IPS-20b (cell line): ENCODE results near the gene AUNIP.

ENCODE experiments used
- H3K27ac ChIP-seq: one replicate; pipeline ENCODE4 v1.5.1; 2013; ENCODE audit warnings: low read length
- H3K27me3 ChIP-seq: 2 replicates; pipeline ENCODE4 v1.6.1; 2013; ENCODE audit warnings: mild to moderate bottlenecking, low read length, inconsistent platforms; ENCODE audit not compliant: insufficient read depth
- H3K36me3 ChIP-seq: 2 replicates; pipeline ENCODE4 v1.6.1; 2013; ENCODE audit warnings: low read depth, mild to moderate bottlenecking, inconsistent platforms, low read length, moderate library complexity; ENCODE audit not compliant: insufficient read depth
- H3K4me1 ChIP-seq: 2 replicates; pipeline ENCODE4 v1.6.1; 2013; ENCODE audit warnings: mild to moderate bottlenecking, control low read depth, inconsistent platforms, low read length, moderate library complexity; ENCODE audit not compliant: insufficient read depth
- H3K4me3 ChIP-seq: 2 replicates; pipeline ENCODE4 v1.5.1; 2013; ENCODE audit warnings: mild to moderate bottlenecking, low read length, inconsistent platforms
- H3K9ac ChIP-seq: 2 replicates; pipeline ENCODE4 v1.6.1; 2013; ENCODE audit warnings: low read depth, mild to moderate bottlenecking, inconsistent platforms, low read length, moderate library complexity
- H3K9me3 ChIP-seq: 2 replicates; pipeline ENCODE4 v1.6.1; 2013; ENCODE audit warnings: mild to moderate bottlenecking, low read depth, low read length, inconsistent platforms; ENCODE audit not compliant: insufficient read depth

AUNIP gene, protein sequence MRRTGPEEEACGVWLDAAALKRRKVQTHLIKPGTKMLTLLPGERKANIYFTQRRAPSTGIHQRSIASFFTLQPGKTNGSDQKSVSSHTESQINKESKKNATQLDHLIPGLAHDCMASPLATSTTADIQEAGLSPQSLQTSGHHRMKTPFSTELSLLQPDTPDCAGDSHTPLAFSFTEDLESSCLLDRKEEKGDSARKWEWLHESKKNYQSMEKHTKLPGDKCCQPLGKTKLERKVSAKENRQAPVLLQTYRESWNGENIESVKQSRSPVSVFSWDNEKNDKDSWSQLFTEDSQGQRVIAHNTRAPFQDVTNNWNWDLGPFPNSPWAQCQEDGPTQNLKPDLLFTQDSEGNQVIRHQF

GRCh38 chr1:25858906-25859789, at the start of gene AUNIP:
AUNIP (minus strand) TSS chr1:25859457; CDS start chr1:25859357, 100 bp downstream.
- no peaks in the 10 kb centered on the region for H3K27me3 ChIP-seq
- no peaks in the 10 kb centered on the region for H3K36me3 ChIP-seq
- peak within 1 kb of the TSS; percentile 91 for H3K4me3 ChIP-seq
- no peaks in the 10 kb centered on the region for H3K4me1 ChIP-seq
- H3K9me3 ChIP-seq = no peaks in the 10 kb centered on the region
- peak within 1 kb of the TSS; percentile 31 for H3K27ac ChIP-seq
- peak within 1 kb of the TSS; percentile 95 for H3K9ac ChIP-seq

GRCh38 chr1:25909040-25909439, 49.8 kb upstream of the AUNIP start:
- H3K27me3 ChIP-seq = no peaks in the 10 kb centered on the region
- no peaks in the 10 kb centered on the region for H3K9me3 ChIP-seq
- peaks cover 17% of the 10 kb centered on the region; the same call in 1 of the 2 replicates for H3K4me1 ChIP-seq
- no peak overlapping the region for H3K27ac ChIP-seq
- H3K36me3 ChIP-seq = peaks cover 6% of the 10 kb centered on the region; the same call in 1 of the 2 replicates
- no peak overlapping the region for H3K4me3 ChIP-seq
- H3K9ac ChIP-seq = no peak overlapping the region

GRCh38 chr1:25908161-25908560, 48.9 kb upstream of the AUNIP start:
- Histone ChIP-seq H3K27ac (no peak overlapping the region), H3K27me3 (no peaks in the 10 kb centered on the region), H3K9ac (no peak overlapping the region)

GRCh38 chr1:25907601-25908000, 48.3 kb upstream of the AUNIP start:
- H3K27ac ChIP-seq = no peak overlapping the region
- H3K9me3 ChIP-seq = no peaks in the 10 kb centered on the region
- no peak overlapping the region for H3K4me3 ChIP-seq
- peaks cover 23% of the 10 kb centered on the region; the same call in 1 of the 2 replicates for H3K4me1 ChIP-seq
- peaks cover 20% of the 10 kb centered on the region for H3K36me3 ChIP-seq
- no peaks in the 10 kb centered on the region for H3K27me3 ChIP-seq
- peak overlapping the region; percentile 83; the same call in 1 of the 2 replicates for H3K9ac ChIP-seq

More at GRCh38 chr1:25908161-25908560, 48.9 kb upstream of the AUNIP start:
- Histone ChIP-seq H3K36me3 (peaks cover 15% of the 10 kb centered on the region), H3K9me3 (no peaks in the 10 kb centered on the region), H3K4me3 (no peak overlapping the region), H3K4me1 (peaks cover 23% of the 10 kb centered on the region; the same call in 1 of the 2 replicates)

GRCh38 chr1:25906644-25907300, 47.5 kb upstream of the AUNIP start:
- Histone ChIP-seq H3K27ac (peak overlapping the region; percentile 79), H3K9ac (peak overlapping the region; percentile 83; the same call in 1 of the 2 replicates), H3K27me3 (no peaks in the 10 kb centered on the region), H3K9me3 (no peaks in the 10 kb centered on the region), H3K4me1 (peaks cover 23% of the 10 kb centered on the region; the same call in 1 of the 2 replicates), H3K36me3 (peaks cover 29% of the 10 kb centered on the region), H3K4me3 (peak overlapping the region; percentile 84)

GRCh38 chr1:25905680-25906643, 46.7 kb upstream of the AUNIP start, which contains the start of gene STMN1:
STMN1 (minus strand) TSS chr1:25906419; CDS start chr1:25904676, 1,743 bp downstream.
- Histone ChIP-seq H3K9ac (peak within 1 kb of the TSS; percentile 84), H3K27me3 (no peaks in the 10 kb centered on the region), H3K4me3 (peak within 1 kb of the TSS; percentile 84), H3K4me1 (peaks cover 23% of the 10 kb centered on the region; the same call in 1 of the 2 replicates), H3K27ac (peak within 1 kb of the TSS; percentile 86), H3K9me3 (no peaks in the 10 kb centered on the region), H3K36me3 (peaks cover 37% of the 10 kb centered on the region)

- Histone ChIP-seq H3K4me3 (peak overlapping the region; percentile 84), H3K4me1 (peaks cover 23% of the 10 kb centered on the region; the same call in 1 of the 2 replicates), H3K9me3 (no peaks in the 10 kb centered on the region), H3K36me3 (peaks cover 45% of the 10 kb centered on the region), H3K27ac (peak overlapping the region; percentile 86), H3K9ac (peak overlapping the region; percentile 84), H3K27me3 (no peaks in the 10 kb centered on the region)
These were observed 45.9 kb upstream of the AUNIP start for GRCh38 chr1:25904943-25905679.

- Histone ChIP-seq H3K27me3 (no peaks in the 10 kb centered on the region), H3K4me3 (peak overlapping the region; percentile 84), H3K36me3 (peaks cover 57% of the 10 kb centered on the region), H3K9me3 (no peaks in the 10 kb centered on the region), H3K9ac (peak overlapping the region; percentile 84; the same call in 1 of the 2 replicates), H3K4me1 (peaks cover 23% of the 10 kb centered on the region; the same call in 1 of the 2 replicates), H3K27ac (no peak overlapping the region)
These were observed 44.7 kb upstream of the AUNIP start for GRCh38 chr1:25903986-25904385.

DNA sequence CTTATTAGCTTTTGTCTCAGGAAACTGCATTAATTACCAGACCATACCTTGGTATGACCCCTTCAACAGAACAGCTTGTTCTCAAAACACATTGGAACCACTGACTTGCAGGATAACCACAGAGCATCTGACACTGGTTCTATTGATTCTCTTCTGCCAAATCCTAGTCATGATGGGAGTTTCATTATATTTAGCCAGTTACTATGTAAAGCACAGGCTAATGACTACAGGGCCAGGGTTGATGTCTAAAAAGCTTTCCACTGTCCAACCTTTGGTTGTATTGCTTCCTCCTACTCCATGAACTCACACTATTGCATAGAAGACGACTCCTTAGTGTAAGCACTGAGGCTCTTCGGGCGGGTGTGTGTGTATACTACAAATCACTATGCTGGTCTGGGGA, 43.2 kb upstream of the AUNIP start:
- Histone ChIP-seq H3K4me1 (peaks cover 20% of the 10 kb centered on the region; the same call in 1 of the 2 replicates), H3K4me3 (no peak overlapping the region), H3K27ac (no peak overlapping the region)

GRCh38 chr1:25900219-25900618, 41.0 kb upstream of the AUNIP start:
- H3K36me3 ChIP-seq = peaks cover 78% of the 10 kb centered on the region
- H3K4me1 ChIP-seq = peaks cover 11% of the 10 kb centered on the region; the same call in 1 of the 2 replicates
- no peak overlapping the region for H3K4me3 ChIP-seq
- H3K27me3 ChIP-seq = no peaks in the 10 kb centered on the region
- H3K9ac ChIP-seq = no peak overlapping the region
- H3K9me3 ChIP-seq = no peaks in the 10 kb centered on the region
- H3K27ac ChIP-seq = no peak overlapping the region

More for the DNA sequence above, 43.2 kb upstream of the AUNIP start:
- Histone ChIP-seq H3K9me3 (no peaks in the 10 kb centered on the region), H3K36me3 (peaks cover 72% of the 10 kb centered on the region), H3K9ac (no peak overlapping the region), H3K27me3 (no peaks in the 10 kb centered on the region)
